Measurements from ENCODE around the gene OTOP3.

OTOP3 gene

GRCh38 chr17:74936470-74936799 lies 737 bp downstream of the OTOP3 start:
- no peak overlapping the region for H3K4me3 ChIP-seq (ENCODE audit: low read length)
- DNase-seq (ENCODE audit: low read depth, low spot score), result no peak

- no peak for DNase-seq (ENCODE audit: low read depth, low spot score)
- no peak overlapping the region for H3K4me3 ChIP-seq (ENCODE audit: low read length)
Observed at GRCh38 chr17:74937064-74938051, 1.7 kb downstream of the OTOP3 start.

GRCh38 chr17:74938194-74938950 lies 2.7 kb downstream of the OTOP3 start:
- H3K4me3 ChIP-seq (ENCODE audit: low read length), result no peak overlapping the region
- DNase-seq (ENCODE audit: low read depth, low spot score), result no peak

- DNase-seq (ENCODE audit: low read depth, low spot score), result no peak
- H3K4me3 ChIP-seq (ENCODE audit: low read length), result no peak overlapping the region
Observed at GRCh38 chr17:74939534-74939933, 3.8 kb downstream of the OTOP3 start.

- no peak overlapping the region for H3K4me3 ChIP-seq (ENCODE audit: low read length)
- no peak for DNase-seq (ENCODE audit: low read depth, low spot score)
Observed at GRCh38 chr17:74941128-74941725, 5.5 kb downstream of the OTOP3 start.

- DNase-seq (ENCODE audit: low read depth, low spot score), result no peak
- no peak overlapping the region for H3K4me3 ChIP-seq (ENCODE audit: low read length)
Observed at GRCh38 chr17:74943808-74944522, 8.3 kb downstream of the OTOP3 start.

- DNase-seq (ENCODE audit: low read depth, low spot score), result no peak
Observed at GRCh38 chr17:74945543-74945942, 9.8 kb downstream of the OTOP3 start.

GRCh38 chr17:74946641-74947040 lies 10.9 kb downstream of the OTOP3 start:
- no peak overlapping the region for H3K4me3 ChIP-seq (ENCODE audit: low read length)
- no peak for DNase-seq (ENCODE audit: low read depth, low spot score)

More at GRCh38 chr17:74945543-74945942, 9.8 kb downstream of the OTOP3 start:
- H3K4me3 ChIP-seq (ENCODE audit: low read length), result no peak overlapping the region

- no peak overlapping the region for H3K4me3 ChIP-seq (ENCODE audit: low read length)
- no peak for DNase-seq (ENCODE audit: low read depth, low spot score)
Observed at GRCh38 chr17:74947041-74947754, 11.5 kb downstream of the OTOP3 start.

GRCh38 chr17:74949455-74950115 lies 13.9 kb downstream of the OTOP3 start:
- no peak for DNase-seq (ENCODE audit: low read depth, low spot score)
- no peak overlapping the region for H3K4me3 ChIP-seq (ENCODE audit: low read length)

- no peak overlapping the region for H3K4me3 ChIP-seq (ENCODE audit: low read length)
- no peak for DNase-seq (ENCODE audit: low read depth, low spot score)
Observed at GRCh38 chr17:74950207-74950606, 14.5 kb downstream of the OTOP3 start.

GRCh38 chr17:74951065-74951464 lies 15.4 kb downstream of the OTOP3 start:
- no peak for DNase-seq (ENCODE audit: low read depth, low spot score)
- no peak overlapping the region for H3K4me3 ChIP-seq (ENCODE audit: low read length)

- no peak overlapping the region for H3K4me3 ChIP-seq (ENCODE audit: low read length)
Observed at GRCh38 chr17:74951680-74952421, 16.2 kb downstream of the OTOP3 start.

GRCh38 chr17:74952431-74953133 lies 16.9 kb downstream of the OTOP3 start:
- H3K4me3 ChIP-seq (ENCODE audit: low read length), result no peak overlapping the region
- DNase-seq (ENCODE audit: low read depth, low spot score), result no peak

More at GRCh38 chr17:74951680-74952421, 16.2 kb downstream of the OTOP3 start:
- no peak for DNase-seq (ENCODE audit: low read depth, low spot score)

GRCh38 chr17:74953134-74953687 lies 17.5 kb downstream of the OTOP3 start:
- H3K4me3 ChIP-seq (ENCODE audit: low read length), result no peak overlapping the region
- no peak for DNase-seq (ENCODE audit: low read depth, low spot score)

- no peak for DNase-seq (ENCODE audit: low read depth, low spot score)
Observed at GRCh38 chr17:74954115-74954514, 18.4 kb downstream of the OTOP3 start.

More at GRCh38 chr17:74954115-74954514, 18.4 kb downstream of the OTOP3 start:
- no peak overlapping the region for H3K4me3 ChIP-seq (ENCODE audit: low read length)

All from Jurkat, Clone E6-1 (cell line).